Ascending aorta (tissue), 2 donors: ENCODE data around the gene HM13. TPM values are rescaled to one million over a fixed set of nuclear protein-coding genes. Genes with fewer than 3 reads are reported as not detected.
"Not testable (repeated sequence)": the region's sequence is repeated elsewhere in the genome, so short reads cannot be mapped to it uniquely, and the experiment has no call there.

ENCODE experiments used
- DNase-seq, 2 donors: peaks; one replicate each; pipeline ENCODE4 v3.0.0-alpha.2; 2019; ENCODE audit warnings: low spot score in 2 of 2
- H3K27ac ChIP-seq, 2 donors: fragments of 200-600 bp; sonication (generic); one replicate each; pipeline ENCODE4 v1.5.1; 2016 to 2017; ENCODE audit warnings: mild to moderate bottlenecking in 1 of 2
- H3K27me3 ChIP-seq: fragments of 200-600 bp; sonication (generic); one replicate; pipeline ENCODE4 v1.5.1; 2017
- H3K36me3 ChIP-seq, 2 donors: fragments of 200-600 bp; sonication (generic); one replicate each; pipeline ENCODE4 v1.5.1; 2016
- H3K4me1 ChIP-seq, 2 donors: fragments of 200-600 bp; sonication (generic); one replicate each; pipeline ENCODE4 v1.5.1; 2016 to 2017; ENCODE audit warnings: mild to moderate bottlenecking in 1 of 2
- H3K4me3 ChIP-seq, 2 donors: fragments of 200-600 bp; sonication (generic); one replicate each; pipeline ENCODE4 v1.5.1; 2016 to 2017; ENCODE audit warnings: mild to moderate bottlenecking in 1 of 2
- H3K9me3 ChIP-seq, 2 donors: fragments of 200-600 bp; sonication (generic); one replicate each; pipeline ENCODE4 v1.5.1; 2016
- intact Hi-C: fragments of 100-400 bp; cut with DNase I; formaldehyde crosslinking; loops from one replicate; pipeline ENCODE4 v1.15.1; 2023
- total RNA-seq: library from RNA; depleted of rRNA; stranded (reverse); fragments of >200 nt; gene quantifications from one replicate; pipeline ENCODE4 v1.1.0, GENCODE V29; 2016
- TF ChIP-seq, protein P1 (sequence below), 3 experiments: fragments of 200-600 bp in 2 of 3; fragments of 450-650 bp in 1 of 3; sonication (generic) in 2 of 3; IDR thresholded peaks; one replicate each; pipeline ENCODE4 v1.5.1; 2016 to 2019; ENCODE audit warnings: antibody characterized with exemption in 3 of 3, mild to moderate bottlenecking in 1 of 3, moderate library complexity in 1 of 3

Gene HM13
- total RNA-seq, 1 donor from 2014 or later: 84.9 TPM

DNA sequence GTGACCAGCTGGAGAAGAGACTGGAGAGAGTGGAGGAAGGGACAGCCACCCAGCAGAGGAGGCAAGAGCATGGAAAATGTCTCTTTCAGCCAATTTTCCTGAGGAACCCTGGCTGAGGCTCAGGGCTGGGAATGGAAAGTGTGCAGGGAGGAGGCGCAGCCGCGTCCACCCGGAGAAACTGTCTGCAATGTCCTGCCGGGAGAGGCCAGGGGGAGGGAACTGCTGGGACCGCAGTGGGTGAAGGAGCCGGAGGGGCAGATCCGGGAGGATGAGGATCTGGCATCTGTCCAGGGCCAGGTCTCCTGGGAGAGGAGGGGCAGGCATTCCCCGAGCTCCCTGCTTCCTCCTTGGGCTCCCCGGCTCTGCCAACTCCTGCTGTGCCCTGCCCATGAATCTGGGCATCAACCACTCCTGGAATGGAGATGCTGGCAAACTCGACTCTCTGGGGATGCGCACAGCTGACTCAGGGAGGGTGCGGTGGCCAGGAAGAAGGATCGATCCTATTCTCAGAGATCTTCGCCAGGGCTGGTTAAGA is 17.4 kb upstream of the HM13 start:
- Histone ChIP-seq H3K4me1 (peaks cover 0 to 18% of the 10 kb centered on the region in 2 donors), H3K27me3 (no peaks in the 10 kb centered on the region), H3K27ac (peak overlapping the region; percentile 59 to 86), H3K4me3 (peak overlapping the region; percentile 26 to 48), H3K36me3 (no peaks in the 10 kb centered on the region), H3K9me3 (no peaks in the 10 kb centered on the region)
- TF ChIP-seq, protein P1, sequence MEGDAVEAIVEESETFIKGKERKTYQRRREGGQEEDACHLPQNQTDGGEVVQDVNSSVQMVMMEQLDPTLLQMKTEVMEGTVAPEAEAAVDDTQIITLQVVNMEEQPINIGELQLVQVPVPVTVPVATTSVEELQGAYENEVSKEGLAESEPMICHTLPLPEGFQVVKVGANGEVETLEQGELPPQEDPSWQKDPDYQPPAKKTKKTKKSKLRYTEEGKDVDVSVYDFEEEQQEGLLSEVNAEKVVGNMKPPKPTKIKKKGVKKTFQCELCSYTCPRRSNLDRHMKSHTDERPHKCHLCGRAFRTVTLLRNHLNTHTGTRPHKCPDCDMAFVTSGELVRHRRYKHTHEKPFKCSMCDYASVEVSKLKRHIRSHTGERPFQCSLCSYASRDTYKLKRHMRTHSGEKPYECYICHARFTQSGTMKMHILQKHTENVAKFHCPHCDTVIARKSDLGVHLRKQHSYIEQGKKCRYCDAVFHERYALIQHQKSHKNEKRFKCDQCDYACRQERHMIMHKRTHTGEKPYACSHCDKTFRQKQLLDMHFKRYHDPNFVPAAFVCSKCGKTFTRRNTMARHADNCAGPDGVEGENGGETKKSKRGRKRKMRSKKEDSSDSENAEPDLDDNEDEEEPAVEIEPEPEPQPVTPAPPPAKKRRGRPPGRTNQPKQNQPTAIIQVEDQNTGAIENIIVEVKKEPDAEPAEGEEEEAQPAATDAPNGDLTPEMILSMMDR (IDR thresholded peaks at IDR 0.05): no peak
- intact Hi-C loops: loop anchor here (1.0 kb wide), 1 partner anchor 22 kb away; the partner anchor contains the start of genes DEFB124 and REM1
- peak in 1 of 2 donors; percentile 93 for DNase-seq

- intact Hi-C loops: loop anchor here (1.0 kb wide), 1 partner anchor 23 kb away; the partner anchor contains the start of genes DEFB124 and REM1
- peak in 1 of 2 donors; percentile 72 for DNase-seq
- peak overlapping the region; percentile 59 to 86 for H3K27ac ChIP-seq
- no peaks in the 10 kb centered on the region for H3K9me3 ChIP-seq
- peaks cover 0 to 18% of the 10 kb centered on the region in 2 donors for H3K4me1 ChIP-seq
- H3K27me3 ChIP-seq: no peaks in the 10 kb centered on the region
- H3K4me3 ChIP-seq: no peak overlapping the region
- TF ChIP-seq, protein P1 (IDR thresholded peaks at IDR 0.05): no peak
- no peaks in the 10 kb centered on the region for H3K36me3 ChIP-seq
These were observed 16.3 kb upstream of the HM13 start for GRCh38 chr20:31497838-31498540.

DNA sequence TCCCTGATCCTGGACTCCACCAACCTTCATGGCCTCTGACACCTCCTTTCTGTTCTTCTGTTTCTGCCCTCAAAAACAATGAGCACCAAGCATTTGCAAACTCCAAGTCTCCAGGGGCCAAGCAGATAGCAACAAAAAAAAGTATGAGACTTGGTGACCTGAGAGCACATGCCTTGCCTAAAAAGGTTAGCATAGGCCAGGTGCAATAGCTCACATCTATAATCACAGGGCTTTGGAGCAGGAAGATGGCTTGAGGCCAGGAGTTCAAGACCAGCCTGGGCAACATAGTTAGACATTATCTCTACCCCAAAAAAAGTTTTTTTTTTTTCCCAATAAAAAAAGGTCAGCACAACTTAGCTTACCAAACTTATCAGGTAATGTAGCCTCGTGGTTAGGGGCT is 13.7 kb upstream of the HM13 start:
- no peak overlapping the region for H3K4me3 ChIP-seq
- DNase-seq: no peak
- TF ChIP-seq, protein P1 (IDR thresholded peaks at IDR 0.05): no peak
- peaks cover 0 to 18% of the 10 kb centered on the region in 2 donors for H3K4me1 ChIP-seq
- no peaks in the 10 kb centered on the region for H3K36me3 ChIP-seq
- intact Hi-C loops: no loop called here
- H3K9me3 ChIP-seq: no peaks in the 10 kb centered on the region
- no peaks in the 10 kb centered on the region for H3K27me3 ChIP-seq
- no peak overlapping the region for H3K27ac ChIP-seq

GRCh38 chr20:31502884-31503673 is 11.2 kb upstream of the HM13 start:
- not testable (repeated sequence) for H3K27ac ChIP-seq

DNA sequence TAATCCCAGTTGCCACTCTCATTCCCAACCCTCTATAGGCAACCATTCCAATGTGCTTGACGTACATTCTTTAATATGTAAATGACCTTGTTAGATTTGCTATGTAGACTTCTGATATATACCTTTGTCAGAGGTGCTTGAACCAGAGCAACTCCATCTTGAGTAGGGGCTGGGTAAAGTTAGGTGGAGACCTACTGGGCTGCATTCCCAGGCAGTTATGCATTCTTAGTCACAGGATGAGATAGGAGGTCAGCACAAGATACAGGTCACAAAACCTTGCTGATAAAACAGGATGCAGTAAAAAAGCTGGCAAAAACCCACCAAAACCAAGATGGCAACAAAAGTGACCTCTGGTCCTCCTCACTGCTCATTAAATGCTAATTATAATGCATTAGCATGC is 8.3 kb upstream of the HM13 start:
- H3K4me1 ChIP-seq: no peaks in the 10 kb centered on the region
- TF ChIP-seq, protein P1 (IDR thresholded peaks at IDR 0.05): no peak
- no peak overlapping the region for H3K27ac ChIP-seq
- no peaks in the 10 kb centered on the region for H3K9me3 ChIP-seq
- no peaks in the 10 kb centered on the region for H3K27me3 ChIP-seq
- H3K36me3 ChIP-seq: no peaks in the 10 kb centered on the region
- H3K4me3 ChIP-seq: no peak overlapping the region
- no peak for DNase-seq
- intact Hi-C loops: no loop called here

More at GRCh38 chr20:31502884-31503673, 11.2 kb upstream of the HM13 start:
- intact Hi-C loops: loop anchor here (1.0 kb wide), 1 partner anchor 43 kb away; no protein-coding TSS in a partner anchor
- H3K36me3 ChIP-seq, H3K4me1 ChIP-seq, H3K4me3 ChIP-seq, H3K9me3 ChIP-seq, H3K27me3 ChIP-seq: not testable (repeated sequence)
- peak; percentile 53 to 93 for DNase-seq
- TF ChIP-seq, protein P1 (IDR thresholded peaks at IDR 0.05): peak; percentile 97 to 99 (median 98)
